ENCODE data around the gene SYNGAP1.

Gene SYNGAP1

DNA sequence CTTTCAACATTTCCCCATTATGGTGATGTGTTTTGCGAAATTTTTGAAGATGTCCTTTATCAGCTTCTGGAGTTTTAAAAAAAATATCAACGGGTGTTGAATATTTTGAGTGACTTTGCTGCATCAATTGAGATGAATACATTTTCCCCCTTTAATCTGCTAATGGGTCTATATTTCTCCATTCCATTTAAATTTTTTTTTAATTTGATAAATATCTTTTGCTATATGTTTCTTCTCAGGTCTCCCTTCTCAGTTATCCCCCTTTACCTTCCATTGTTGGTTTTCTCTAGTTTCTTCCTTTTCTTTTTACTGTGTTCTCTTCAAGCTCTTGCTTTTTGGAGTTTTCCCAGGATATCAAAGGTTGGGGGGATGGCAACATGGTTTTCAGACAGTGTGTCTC, 29.7 kb upstream of the SYNGAP1 start:
- H3F3A ChIP-seq (ENCODE audit: insufficient read depth, low read length), result peaks cover 19% of the 10 kb centered on the region
- no peak overlapping the region for H3K27ac ChIP-seq (ENCODE audit: low read length)
- H3K4me2 ChIP-seq (ENCODE audit: low read depth, low read length), result no peak overlapping the region
- H3K9me2 ChIP-seq (replicated peaks; ENCODE audit: insufficient read depth, low read length), result no peaks in the 10 kb centered on the region
- H3K36me3 ChIP-seq (replicated peaks; ENCODE audit: insufficient read depth, low read length), result no peaks in the 10 kb centered on the region
- H3K9ac ChIP-seq (ENCODE audit: low read length), result no peak overlapping the region
- no peaks in the 10 kb centered on the region for H4K20me1 ChIP-seq (ENCODE audit: insufficient read depth, low read length)
- TF ChIP-seq EZH2phosphoT487 (IDR thresholded peaks at IDR 0.05; ENCODE audit: low read length), result no peak
- TF ChIP-seq, protein P1, sequence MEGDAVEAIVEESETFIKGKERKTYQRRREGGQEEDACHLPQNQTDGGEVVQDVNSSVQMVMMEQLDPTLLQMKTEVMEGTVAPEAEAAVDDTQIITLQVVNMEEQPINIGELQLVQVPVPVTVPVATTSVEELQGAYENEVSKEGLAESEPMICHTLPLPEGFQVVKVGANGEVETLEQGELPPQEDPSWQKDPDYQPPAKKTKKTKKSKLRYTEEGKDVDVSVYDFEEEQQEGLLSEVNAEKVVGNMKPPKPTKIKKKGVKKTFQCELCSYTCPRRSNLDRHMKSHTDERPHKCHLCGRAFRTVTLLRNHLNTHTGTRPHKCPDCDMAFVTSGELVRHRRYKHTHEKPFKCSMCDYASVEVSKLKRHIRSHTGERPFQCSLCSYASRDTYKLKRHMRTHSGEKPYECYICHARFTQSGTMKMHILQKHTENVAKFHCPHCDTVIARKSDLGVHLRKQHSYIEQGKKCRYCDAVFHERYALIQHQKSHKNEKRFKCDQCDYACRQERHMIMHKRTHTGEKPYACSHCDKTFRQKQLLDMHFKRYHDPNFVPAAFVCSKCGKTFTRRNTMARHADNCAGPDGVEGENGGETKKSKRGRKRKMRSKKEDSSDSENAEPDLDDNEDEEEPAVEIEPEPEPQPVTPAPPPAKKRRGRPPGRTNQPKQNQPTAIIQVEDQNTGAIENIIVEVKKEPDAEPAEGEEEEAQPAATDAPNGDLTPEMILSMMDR (IDR thresholded peaks at IDR 0.05; ENCODE audit: low read length), result no peak
- no peak for DNase-seq
- H3K4me1 ChIP-seq (ENCODE audit: low read length), result peaks cover 21% of the 10 kb centered on the region
- H2AFZ ChIP-seq (ENCODE audit: low read length), result no peak overlapping the region
- H3K79me2 ChIP-seq (ENCODE audit: low read length), result peaks cover 35% of the 10 kb centered on the region
- H3K27me3 ChIP-seq (replicated peaks; ENCODE audit: insufficient read depth, low read length), result no peaks in the 10 kb centered on the region
- H3K9me3 ChIP-seq (replicated peaks; ENCODE audit: insufficient read depth, low read length), result no peaks in the 10 kb centered on the region
- no peak overlapping the region for H3K4me3 ChIP-seq (ENCODE audit: low read length)

DNA sequence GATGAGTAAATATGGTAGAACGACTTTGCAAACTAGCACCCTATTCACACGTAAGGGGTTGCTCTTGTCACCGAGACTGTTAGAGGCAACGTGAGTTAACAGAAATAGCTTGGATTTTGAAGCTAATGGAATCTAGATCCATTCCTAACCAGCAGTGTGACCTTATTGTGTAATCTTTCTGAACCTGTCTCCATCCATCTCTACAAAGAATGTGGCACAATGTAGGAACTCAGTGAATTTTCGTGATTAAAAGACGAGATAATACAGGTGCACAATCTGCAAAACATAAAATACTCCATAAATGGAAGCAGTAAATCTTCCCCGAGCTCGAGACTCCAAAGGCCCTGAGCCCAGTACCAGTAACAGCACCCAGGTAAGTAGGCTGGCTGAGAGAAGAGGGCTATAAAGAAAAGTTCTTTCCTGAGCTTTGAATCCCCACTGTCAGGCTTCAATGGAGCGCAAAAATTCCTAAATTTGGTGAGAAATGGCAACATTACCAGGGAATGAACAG, 29.0 kb upstream of the SYNGAP1 start:
- no peaks in the 10 kb centered on the region for H3K9me3 ChIP-seq (replicated peaks; ENCODE audit: insufficient read depth, low read length)
- peak overlapping the region; percentile 76 for H3K27ac ChIP-seq (ENCODE audit: low read length)
- DNase-seq, result no peak
- peak overlapping the region; percentile 25 for H3K4me3 ChIP-seq (ENCODE audit: low read length)
- no peaks in the 10 kb centered on the region for H4K20me1 ChIP-seq (ENCODE audit: insufficient read depth, low read length)
- peaks cover 41% of the 10 kb centered on the region for H3K79me2 ChIP-seq (ENCODE audit: low read length)
- peak overlapping the region; percentile 46; the same call in 1 of the 2 replicates for H3K9ac ChIP-seq (ENCODE audit: low read length)
- no peaks in the 10 kb centered on the region for H3K27me3 ChIP-seq (replicated peaks; ENCODE audit: insufficient read depth, low read length)
- peak overlapping the region; percentile 57 for H2AFZ ChIP-seq (ENCODE audit: low read length)
- H3K9me2 ChIP-seq (replicated peaks; ENCODE audit: insufficient read depth, low read length), result no peaks in the 10 kb centered on the region
- TF ChIP-seq EZH2 (optimal IDR thresholded peaks at IDR 0.05; ENCODE audit: low read depth, low read length) (no peak), EZH2phosphoT487 (IDR thresholded peaks at IDR 0.05; ENCODE audit: low read length) (no peak)
- TF ChIP-seq, protein P1 (IDR thresholded peaks at IDR 0.05; ENCODE audit: low read length), result no peak
- peaks cover 21% of the 10 kb centered on the region for H3K4me1 ChIP-seq (ENCODE audit: low read length)
- no peaks in the 10 kb centered on the region; the same call in 1 of the 2 replicates for H3K36me3 ChIP-seq (replicated peaks; ENCODE audit: insufficient read depth, low read length)
- H3K4me2 ChIP-seq (ENCODE audit: low read depth, low read length), result peak overlapping the region; percentile 43
- H3F3A ChIP-seq (ENCODE audit: insufficient read depth, low read length), result peaks cover 19% of the 10 kb centered on the region

DNA sequence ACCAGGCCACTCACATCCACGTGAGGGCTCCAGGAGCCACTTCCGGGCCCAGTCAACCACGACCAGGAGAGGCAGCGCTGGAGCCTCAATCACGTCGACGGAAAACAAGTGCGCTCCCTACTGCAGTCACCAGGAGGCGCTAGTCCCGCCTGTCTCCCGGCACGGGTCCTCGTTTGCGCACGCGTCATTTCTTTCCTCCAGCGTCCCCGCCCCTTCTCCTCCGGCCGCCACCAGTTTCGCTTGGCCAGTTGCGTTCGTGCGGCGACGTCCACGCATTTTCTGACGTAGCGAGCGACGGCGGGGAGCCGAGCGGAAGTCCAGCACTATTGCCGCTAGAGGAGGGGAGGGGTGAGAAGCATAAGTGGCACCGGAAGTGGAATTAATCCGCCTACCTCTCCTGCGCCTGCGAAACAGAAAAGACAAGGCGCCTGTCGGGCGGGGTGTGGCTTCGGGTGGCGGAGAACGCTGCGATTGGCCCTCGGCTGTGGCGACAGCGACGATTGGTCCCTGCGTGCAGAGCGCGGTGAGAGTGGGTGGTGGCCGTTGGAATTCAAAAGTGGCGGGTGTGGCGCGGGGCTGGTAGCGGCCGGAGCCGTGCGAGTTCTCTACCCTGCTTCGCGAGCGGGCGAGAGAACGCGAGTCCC, 28.5 kb upstream of the SYNGAP1 start, which contains the start of gene KIFC1:
TSS of gene KIFC1 (plus strand) at position 546 of the 644 bp plus-strand sequence. CDS start 163 bp downstream, outside the sequence.
- no peaks in the 10 kb centered on the region for H3K27me3 ChIP-seq (replicated peaks; ENCODE audit: insufficient read depth, low read length)
- H3K27ac ChIP-seq (ENCODE audit: low read length), result peak within 1 kb of the TSS; percentile 76
- peak within 1 kb of the TSS; percentile 84 for H3K4me2 ChIP-seq (ENCODE audit: low read depth, low read length)
- peak within 1 kb of the TSS; percentile 85 for H3K9ac ChIP-seq (ENCODE audit: low read length)
- H3K4me1 ChIP-seq (ENCODE audit: low read length), result peaks cover 21% of the 10 kb centered on the region
- H3K79me2 ChIP-seq (ENCODE audit: low read length), result peaks cover 47% of the 10 kb centered on the region
- H3K36me3 ChIP-seq (replicated peaks; ENCODE audit: insufficient read depth, low read length), result peaks cover 3% of the 10 kb centered on the region; the same call in 1 of the 2 replicates
- H3F3A ChIP-seq (ENCODE audit: insufficient read depth, low read length), result peaks cover 19% of the 10 kb centered on the region
- TF ChIP-seq EZH2 (optimal IDR thresholded peaks at IDR 0.05; ENCODE audit: low read depth, low read length) (no peak), EZH2phosphoT487 (IDR thresholded peaks at IDR 0.05; ENCODE audit: low read length) (no peak)
- TF ChIP-seq, protein P1 (IDR thresholded peaks at IDR 0.05; ENCODE audit: low read length), result peak; percentile 94
- H3K9me3 ChIP-seq (replicated peaks; ENCODE audit: insufficient read depth, low read length), result no peaks in the 10 kb centered on the region
- peak; percentile 99 for DNase-seq
- no peaks in the 10 kb centered on the region for H4K20me1 ChIP-seq (ENCODE audit: insufficient read depth, low read length)
- H2AFZ ChIP-seq (ENCODE audit: low read length), result peak within 1 kb of the TSS; percentile 57
- H3K9me2 ChIP-seq (replicated peaks; ENCODE audit: insufficient read depth, low read length), result no peaks in the 10 kb centered on the region
- H3K4me3 ChIP-seq (ENCODE audit: low read length), result peak within 1 kb of the TSS; percentile 85

All from MM.1S (cell line).